Gastrocnemius medialis (tissue), 4 donors: ENCODE results near the gene CTDSPL.

Experiments used
- CTCF ChIP-seq, 5 experiments: fragments of 450-650 bp in 3 of 5; fragments of 200-600 bp in 2 of 5; sonication (generic) in 2 of 5; IDR thresholded peaks in 4 of 5; conservative IDR thresholded peaks in 1 of 5; 1 replicate in 4 of 5; 2 replicates in 1 of 5; pipeline ENCODE4 v1.5.1; 2016 to 2019; ENCODE audit warnings: antibody characterized with exemption in 5 of 5, mild to moderate bottlenecking in 3 of 5, moderate library complexity in 3 of 5
- POLR2A ChIP-seq, 2 donors: fragments of 450-650 bp; IDR thresholded peaks; one replicate each; pipeline ENCODE4 v1.6.1; 2017; ENCODE audit warnings: antibody characterized with exemption in 2 of 2, mild to moderate bottlenecking in 2 of 2, moderate library complexity in 2 of 2

- TF ChIP-seq POLR2A (IDR thresholded peaks at IDR 0.05) (no peak), CTCF (IDR thresholded peaks at IDR 0.05 in 4 of 5, conservative IDR thresholded peaks at IDR 0.05 in 1 of 5) (no peak)
Observed at GRCh38 chr3:37856381-37856780, 5.3 kb upstream of the CTDSPL start.
